HL-60/S4 (cell line): ENCODE measurements around the gene SMARCA2.
"Not testable (repeated sequence)": the region's sequence is repeated elsewhere in the genome, so short reads cannot be mapped to it uniquely, and the experiment has no call there.

Experiments
- in situ Hi-C: fragments of 300-500 bp; cut with MboI; formaldehyde crosslinking; loops from 2 replicates; pipeline ENCODE4 v1.14.3; 2022; ENCODE audit warnings: low sequenced_read_pairs

SMARCA2 gene

DNA sequence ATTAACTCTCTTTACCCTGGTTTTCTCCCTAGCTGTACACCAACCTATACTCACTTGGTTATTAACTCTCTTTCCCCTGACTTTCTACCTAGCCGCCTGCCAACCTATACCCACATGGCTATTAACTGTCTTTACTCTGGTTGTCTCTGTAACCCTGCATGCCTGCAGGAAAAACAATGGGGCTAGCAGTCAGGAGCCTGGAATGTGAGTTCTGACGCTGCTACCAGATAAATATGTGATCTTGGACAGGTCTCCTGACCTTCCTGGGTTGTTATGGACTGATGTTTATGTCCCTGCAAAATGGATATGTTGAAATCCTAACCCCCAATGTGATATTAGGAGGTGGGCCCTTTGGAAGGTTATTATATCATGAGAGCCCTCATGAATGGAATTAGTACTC lies 119.2 kb downstream of the SMARCA2 start:
- in situ Hi-C loops, result no loop called here

GRCh38 chr9:2138646-2139045 lies 123.5 kb downstream of the SMARCA2 start:
- in situ Hi-C loops, result no loop called here

- in situ Hi-C loops, result no loop called here
Measured at GRCh38 chr9:2140600-2141223, 125.6 kb downstream of the SMARCA2 start.

DNA sequence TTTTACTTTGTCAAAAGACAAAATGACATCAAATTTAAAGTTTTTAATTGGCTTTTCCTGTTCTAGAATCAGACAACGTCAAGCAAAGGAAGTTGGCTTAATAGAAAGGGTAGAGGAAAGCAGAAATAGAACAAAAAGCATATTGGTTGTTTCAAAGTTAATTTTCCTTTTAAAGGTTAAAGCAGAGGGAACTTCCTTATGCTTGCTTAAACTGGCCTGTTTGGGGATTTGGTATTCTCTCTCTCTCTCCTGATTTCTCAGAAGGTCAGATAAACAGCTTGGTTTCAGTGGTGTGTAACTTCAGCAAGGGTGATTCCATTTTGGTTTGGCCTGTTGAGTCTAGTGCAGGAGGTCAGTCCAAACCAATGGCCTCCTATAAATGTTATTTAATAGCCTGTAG lies 127.1 kb downstream of the SMARCA2 start:
- in situ Hi-C loops, result no loop called here

DNA sequence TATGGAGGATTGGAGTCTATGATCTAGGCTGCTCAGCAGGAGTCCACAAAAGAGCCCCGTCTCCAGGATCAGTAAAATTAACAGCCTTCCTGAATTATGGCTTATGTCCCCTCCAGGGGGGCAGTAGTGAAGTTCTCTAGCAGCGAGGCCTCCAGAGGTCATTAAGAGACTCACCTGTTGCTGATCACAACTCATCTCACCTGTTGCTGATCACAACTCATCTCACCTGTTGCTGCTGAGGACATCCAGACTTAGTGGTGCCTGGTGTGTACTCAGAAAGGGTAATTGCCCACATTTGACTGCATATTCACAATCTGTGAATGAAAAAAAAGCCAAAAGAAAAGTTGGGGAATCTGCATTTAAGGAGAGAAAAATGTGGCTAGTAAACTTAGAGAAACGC lies 129.5 kb downstream of the SMARCA2 start:
- in situ Hi-C loops, result no loop called here

- in situ Hi-C loops, result no loop called here
Measured at GRCh38 chr9:2145746-2146145, 130.6 kb downstream of the SMARCA2 start.

GRCh38 chr9:2146700-2147099 lies 131.6 kb downstream of the SMARCA2 start:
- in situ Hi-C loops, result not testable (repeated sequence)

DNA sequence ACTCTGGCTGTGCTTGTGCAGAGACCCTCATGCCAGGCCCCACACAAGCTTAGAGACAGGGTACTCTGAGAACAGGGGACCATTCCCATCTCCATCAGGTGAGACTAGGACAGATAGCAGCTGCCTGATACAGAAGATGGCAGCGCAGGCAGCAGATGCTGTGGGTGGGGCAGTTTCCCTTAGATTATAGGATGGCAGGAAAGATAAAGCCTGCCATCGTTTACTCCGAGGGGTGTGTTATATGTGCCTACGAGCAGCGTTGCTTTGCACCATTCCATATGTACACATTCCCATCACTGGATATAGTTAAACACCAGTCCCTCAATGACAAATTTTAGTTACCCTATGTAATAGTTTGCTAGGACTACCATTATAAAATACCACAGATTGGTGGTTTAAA lies 135.2 kb downstream of the SMARCA2 start:
- in situ Hi-C loops, result no loop called here

DNA sequence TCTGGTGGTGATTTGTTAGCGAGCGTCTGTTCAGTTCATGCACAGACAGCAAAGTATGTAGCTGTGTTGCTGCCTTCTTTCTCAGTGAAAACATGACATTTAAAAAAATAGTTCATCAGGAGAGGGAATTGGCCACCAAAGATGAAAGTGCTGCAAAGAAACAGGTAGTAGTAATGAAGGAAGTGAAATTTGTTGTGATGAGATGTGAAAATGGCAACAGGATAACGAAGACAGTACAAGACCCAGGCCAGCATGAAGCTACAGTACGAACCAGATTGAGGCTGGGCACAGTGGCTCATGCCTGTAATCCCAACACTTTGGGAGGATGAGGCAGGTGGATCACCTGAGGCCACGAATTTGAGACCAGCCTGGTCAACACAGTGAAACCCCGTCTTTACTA lies 136.0 kb downstream of the SMARCA2 start:
- in situ Hi-C loops, result no loop called here

GRCh38 chr9:2152966-2153629 lies 138.0 kb downstream of the SMARCA2 start:
- in situ Hi-C loops, result no loop called here

GRCh38 chr9:2153630-2154217 lies 138.6 kb downstream of the SMARCA2 start:
- in situ Hi-C loops, result no loop called here

DNA sequence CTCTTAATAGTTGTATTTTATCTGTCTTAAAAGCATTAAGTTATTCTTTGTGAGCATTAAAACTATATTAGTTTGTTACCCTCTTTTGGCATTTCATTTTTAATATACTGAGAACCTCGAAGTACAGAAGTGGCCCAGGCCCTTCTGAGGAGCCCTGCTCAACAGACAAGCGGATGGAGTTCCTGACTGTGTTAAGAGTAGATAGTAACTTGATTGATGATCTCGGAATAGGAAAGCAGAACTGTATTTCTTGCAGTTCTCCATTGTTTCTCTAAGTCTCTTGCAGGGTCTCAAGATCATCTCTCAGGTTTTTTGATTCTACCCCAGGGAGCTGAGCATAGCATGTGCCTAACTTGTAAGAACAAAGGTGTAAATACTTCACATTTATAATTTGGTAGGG lies 139.6 kb downstream of the SMARCA2 start:
- in situ Hi-C loops, result no loop called here

DNA sequence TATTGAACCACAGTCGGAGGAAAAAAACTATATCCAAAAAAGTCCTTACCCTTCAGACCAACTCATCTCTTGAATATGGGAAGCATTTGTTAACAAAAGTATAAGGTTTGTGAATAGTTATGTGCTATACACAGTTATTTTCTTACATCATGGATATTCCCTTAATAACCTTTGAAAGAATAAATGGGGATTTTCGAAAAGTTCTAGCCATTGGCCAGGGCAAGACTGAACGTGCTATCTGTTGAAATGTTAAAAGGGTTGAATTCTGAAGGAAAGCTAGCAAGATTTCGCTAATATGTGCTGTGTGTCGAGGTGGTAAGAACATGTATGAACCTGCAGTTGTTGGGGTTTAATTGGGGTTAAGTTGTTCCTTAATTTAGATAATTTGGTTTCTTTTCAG lies 140.8 kb downstream of the SMARCA2 start:
- in situ Hi-C loops, result no loop called here

DNA sequence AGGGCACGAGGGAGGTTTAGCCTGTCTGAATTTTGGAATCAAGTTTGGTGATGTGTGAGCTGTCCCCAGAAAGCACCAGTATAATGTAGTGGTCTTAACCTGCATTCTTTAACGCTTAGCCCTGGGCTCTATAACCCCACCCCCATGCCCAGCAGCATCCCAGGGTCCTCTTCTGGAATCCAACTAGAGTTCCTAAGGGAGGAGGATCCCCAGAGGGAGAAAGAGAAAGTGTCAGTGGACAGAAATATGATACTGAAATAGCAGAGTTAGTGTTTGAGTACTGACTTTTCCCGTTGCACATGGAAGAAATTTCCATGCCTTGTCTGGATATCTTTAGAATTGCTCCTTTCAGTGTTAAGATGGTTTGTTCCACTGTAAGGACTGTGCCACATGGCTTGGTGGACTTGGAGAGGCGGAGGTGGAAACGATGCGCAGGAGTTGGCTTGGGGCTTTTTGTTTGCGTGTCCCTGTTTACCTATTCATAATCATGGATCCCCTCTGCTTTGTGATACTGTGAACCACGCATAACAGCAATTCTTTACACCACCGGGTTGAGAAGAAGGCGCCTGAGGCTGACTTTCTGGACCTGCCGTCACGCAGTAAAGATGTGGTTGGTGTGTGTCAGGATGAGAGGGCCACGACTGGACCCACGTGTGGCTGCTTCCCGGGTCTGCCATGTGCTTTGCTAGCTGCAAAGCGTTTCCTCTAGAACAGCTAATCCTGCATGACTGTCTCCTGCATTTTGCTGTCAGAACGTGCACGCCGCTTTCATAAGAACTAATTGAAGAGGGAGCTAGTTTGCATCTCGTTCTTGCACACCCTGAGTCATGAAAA lies 142.3 kb downstream of the SMARCA2 start:
- in situ Hi-C loops, result no loop called here

DNA sequence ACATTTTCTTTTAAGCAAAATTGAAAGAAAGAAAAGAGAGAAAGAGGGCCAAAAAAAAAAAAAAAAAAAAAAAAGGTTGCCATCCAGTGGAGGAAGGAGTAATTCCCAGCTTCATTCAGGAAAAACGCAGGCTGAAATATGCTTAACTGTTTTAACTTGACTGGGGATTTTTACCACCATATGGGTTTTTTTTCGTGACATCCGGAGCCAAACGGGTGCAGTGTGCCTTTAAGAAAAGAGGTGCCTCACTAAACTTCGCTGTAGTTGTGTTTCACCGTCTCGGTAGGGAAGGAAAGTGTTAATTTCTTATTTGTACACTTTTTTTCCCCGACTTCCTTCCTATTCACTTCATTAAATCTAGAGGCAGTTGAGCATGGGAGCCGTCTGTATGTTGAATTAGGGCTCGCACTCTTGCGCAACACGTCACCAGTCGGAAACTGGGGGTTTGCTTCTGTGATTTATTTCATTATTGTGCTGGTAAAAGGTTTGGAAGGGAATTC lies 143.0 kb downstream of the SMARCA2 start:
- in situ Hi-C loops, result no loop called here

- in situ Hi-C loops, result no loop called here
Measured at GRCh38 chr9:2158766-2159430, 143.8 kb downstream of the SMARCA2 start.

GRCh38 chr9:2159521-2160454 lies 144.6 kb downstream of the SMARCA2 start:
- in situ Hi-C loops, result no loop called here

DNA sequence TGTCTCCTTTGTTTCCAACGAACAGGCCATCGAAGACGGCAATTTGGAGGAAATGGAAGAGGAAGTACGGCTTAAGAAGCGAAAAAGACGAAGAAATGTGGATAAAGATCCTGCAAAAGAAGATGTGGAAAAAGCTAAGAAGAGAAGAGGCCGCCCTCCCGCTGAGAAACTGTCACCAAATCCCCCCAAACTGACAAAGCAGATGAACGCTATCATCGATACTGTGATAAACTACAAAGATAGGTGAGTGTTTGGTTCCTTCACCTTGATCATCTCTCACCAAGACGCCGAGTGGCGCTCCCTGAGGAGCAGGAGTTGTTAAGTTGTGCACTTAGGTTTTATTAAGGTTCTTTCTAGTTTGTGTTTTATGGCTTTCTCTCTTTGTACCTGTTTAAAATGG lies 146.5 kb downstream of the SMARCA2 start:
- in situ Hi-C loops, result no loop called here

DNA sequence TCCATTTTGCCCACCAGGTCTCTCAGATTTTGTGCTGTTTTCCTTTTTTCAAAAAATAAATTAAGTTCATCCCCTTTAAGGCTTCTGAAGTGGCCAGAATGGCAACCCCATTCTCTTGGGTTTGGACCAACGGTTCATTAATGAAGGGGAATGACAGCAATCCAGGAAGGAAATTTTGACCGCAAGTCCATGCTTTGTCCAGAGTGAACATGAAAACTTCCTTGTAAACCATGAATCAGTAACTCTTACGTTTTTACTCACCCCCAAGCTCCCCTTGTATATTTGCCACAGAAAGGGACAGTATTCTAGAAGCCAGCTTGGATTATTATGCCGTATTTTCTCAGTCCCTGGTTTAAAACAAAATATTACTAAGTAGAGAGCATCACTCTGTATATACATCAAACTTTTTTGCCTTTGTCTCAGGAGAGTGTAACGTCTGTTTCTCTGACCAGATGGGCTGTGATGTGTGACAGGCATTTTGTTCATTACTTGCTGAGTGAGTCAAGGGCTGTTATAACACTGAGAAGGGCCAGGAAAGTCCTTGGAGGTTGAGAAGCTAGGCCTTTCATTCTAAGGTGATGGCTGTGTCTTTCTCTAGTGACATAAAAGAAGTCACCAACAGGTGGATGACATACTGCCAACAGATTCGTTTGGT lies 148.2 kb downstream of the SMARCA2 start:
- in situ Hi-C loops, result no loop called here
